SIG-M5 treated with dmso at 0.1 percent for 504 hours (cell line): ENCODE results near the gene RNMT.
"Not testable (repeated sequence)": the region's sequence is repeated elsewhere in the genome, so short reads cannot be mapped to it uniquely, and the experiment has no call there.

Source experiments
- DNase-seq: peaks from one replicate; lab custom pipeline; 2025; ENCODE audit not compliant: unreplicated experiment; lab: John Stamatoyannopoulos, UW

RNMT gene

DNA sequence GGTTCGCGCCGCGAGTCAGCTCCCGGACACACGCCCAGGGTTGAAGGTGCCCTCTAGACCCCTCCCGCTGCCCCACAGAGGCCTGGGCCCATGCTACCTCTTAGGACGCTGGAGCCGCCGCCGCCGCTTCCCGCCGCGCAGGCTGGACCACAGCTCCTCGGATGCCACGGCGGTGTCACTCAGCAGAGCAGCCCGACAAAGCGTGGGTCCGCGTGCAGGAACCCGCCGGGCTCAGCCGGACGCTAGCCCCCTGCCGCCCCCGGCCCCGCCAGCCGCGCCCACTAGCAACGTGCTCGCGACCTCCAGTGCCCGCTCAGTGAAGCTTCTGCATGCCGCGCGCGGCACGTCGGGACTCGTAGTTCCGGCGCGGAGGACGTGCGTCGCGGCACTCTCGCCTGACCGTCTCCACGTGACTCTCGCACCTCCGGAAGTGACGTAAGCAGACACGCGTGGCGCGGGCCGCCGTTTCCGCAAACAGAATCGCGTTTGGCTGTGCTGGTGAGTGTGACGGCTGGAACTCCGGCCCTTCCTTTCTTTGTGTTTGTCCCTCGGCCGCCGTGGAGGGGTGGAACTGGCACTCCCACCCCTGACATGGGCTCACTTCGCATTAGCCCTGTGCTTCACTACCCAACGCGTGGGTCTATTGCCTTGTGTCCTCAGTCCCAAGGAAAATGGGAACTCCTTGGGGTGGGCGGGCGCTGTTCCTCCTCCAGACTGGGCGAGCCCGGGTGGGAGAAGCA, at the start of gene RNMT, which contains the start of gene FAM210A:
TSS of gene RNMT (plus strand) at position 442 of the 740 bp plus-strand sequence. CDS start 4,845 bp downstream, outside the sequence.
TSS of gene FAM210A (minus strand) at position 327 of the 740 bp plus-strand sequence. CDS start 44,481 bp downstream, outside the sequence.
- DNase-seq, result peak; percentile 95

- DNase-seq, result not testable (repeated sequence)
Observed at GRCh38 chr18:13677350-13677749, 49.1 kb upstream of the RNMT start.

DNA sequence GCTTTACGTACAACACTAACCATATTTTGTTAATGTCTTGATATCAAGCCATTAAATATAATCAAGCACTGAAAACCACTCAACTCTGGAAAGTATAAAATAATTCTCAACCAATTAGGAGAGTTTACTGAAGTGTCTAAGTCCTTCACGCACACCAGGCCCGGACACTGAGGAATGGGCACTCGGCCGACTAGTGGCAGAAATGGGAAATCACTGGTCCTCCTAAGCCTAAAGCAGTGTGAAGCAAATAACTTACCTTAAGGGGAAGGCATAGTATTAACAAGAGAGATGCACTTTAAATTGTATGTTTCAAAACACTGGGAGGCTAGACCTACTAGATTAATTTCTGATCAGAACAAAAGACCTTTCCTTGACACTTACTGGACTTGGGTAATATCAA, 45.9 kb upstream of the RNMT start:
- DNase-seq, result peak; percentile 5

GRCh38 chr18:13681701-13682100, 44.8 kb upstream of the RNMT start:
- DNase-seq, result no peak

GRCh38 chr18:13684546-13684945, 41.9 kb upstream of the RNMT start:
- no peak for DNase-seq

DNA sequence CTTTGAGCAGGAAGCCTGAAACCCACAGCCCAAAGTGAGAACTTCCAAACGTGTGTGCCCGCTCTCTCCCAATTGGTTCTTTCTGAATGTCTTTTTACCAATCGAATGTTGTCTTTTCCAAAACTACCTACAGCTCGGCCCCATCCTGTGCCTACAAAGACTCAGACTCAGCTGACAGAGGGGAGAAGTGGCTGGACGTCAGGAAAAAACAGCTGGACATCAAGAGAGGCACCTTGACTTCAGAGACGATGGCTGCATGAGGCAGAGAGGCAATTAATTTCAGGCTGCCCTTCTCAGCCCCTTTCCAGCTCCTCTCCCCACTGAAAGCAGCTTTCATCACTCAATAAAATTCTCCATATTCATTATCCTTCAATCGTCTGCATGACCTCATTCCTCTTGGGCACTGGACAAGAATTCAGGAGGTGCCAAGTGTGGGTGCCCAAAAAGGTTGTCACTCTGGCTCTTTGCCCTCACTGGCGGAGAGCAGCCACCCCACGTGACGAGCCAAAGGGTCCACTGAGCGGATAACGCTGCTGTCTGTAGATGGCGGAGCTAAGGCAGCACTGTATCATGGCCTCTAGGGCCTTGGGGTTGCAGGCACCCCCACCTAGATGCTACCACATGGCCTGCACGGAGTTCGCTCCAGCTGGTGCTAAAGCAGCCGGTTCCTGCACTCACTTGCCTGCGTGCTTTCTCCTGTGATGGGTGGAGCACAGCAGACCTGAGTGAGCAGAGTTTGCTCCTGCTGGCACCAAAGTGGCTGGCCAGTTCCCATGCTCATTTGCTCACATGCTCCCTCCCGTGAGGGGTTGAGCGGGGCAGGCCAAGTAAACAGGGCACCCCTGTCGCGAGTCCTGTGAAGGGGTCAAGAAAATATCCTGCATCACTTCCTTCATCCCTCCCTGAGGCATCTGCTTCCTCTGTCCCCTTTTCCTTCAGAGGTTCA, 38.0 kb upstream of the RNMT start:
- DNase-seq, result no peak

DNA sequence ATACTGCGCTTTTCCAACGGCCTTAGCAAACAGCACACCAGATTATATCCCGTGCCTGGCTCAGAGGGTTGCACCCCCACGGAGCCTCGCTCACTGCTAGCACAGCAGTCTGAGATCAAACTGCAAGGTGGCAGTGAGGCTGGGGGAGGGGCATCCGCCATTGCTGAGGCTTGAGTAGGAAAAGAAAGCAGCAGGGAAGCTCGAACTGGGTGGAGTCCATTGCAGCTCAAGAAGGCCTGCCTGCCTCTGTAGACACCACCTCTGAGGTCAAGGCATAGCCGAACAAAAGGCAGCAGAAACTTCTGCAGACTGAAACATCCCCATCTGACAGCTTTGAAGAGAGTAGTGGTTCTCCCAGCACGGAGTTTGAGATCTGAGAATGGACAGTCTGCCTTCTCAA, 36.4 kb upstream of the RNMT start:
- not testable (repeated sequence) for DNase-seq

DNA sequence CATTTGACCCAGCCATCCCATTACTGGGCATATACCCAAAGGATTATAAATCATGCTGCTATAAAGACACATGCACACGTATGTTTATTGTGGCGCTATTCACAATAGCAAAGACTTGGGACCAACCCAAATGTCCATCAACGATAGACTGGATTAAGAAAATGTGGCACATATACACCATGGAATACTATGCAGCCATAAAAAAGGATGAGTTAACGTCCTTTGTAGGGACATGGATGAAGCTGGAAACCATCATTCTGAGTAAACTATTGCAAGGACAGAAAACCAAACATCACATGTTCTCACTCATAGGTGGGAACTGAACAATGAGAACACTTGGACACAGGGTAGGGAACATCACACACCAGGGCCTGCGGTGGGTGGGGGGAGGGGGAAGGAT, 31.1 kb upstream of the RNMT start:
- DNase-seq, result not testable (repeated sequence)

DNA sequence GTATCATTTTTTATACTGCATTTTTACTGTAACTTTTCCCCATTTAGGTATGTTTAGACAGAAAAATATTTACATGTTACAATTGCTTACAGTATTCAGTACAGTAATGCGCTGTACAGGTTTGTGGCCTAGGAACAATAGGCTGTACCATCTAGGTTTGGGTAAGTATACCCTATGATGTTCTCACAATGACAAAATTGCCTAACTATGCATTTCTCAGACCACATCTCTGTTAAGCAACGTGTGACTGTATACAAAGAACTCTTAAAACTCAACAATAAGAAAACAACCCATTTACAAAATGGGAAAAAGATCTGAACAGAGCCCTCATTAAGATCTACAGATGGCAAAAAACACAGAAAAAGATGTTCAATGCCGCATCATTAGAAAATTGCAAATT, 29.5 kb upstream of the RNMT start:
- no peak for DNase-seq

- DNase-seq, result no peak
Observed at GRCh38 chr18:13700153-13700552, 26.3 kb upstream of the RNMT start.

DNA sequence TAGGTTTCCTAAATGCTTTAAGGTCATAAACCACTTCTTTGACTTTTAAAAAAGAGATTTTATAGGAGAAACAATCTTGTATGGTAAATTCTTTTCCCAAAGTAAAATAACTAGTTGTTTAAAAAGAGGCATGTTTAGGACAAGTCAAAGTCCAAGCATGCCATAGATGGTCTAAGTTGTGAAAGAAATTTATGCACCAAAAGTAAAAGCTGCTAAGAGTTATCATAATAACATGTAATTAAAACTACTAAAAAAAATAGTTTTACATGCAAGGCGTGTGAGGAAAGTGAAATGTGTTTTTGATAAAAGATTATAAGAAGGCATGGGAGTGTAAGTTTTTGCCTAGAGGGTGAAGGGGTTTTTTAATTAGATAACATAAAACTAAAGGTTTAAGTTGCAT, 22.6 kb upstream of the RNMT start:
- no peak for DNase-seq

- DNase-seq, result peak; percentile 1
Observed at GRCh38 chr18:13710414-13710831, 16.1 kb upstream of the RNMT start.

GRCh38 chr18:13712400-13713131, 13.9 kb upstream of the RNMT start:
- no peak for DNase-seq

- no peak for DNase-seq
Observed at GRCh38 chr18:13713455-13714055, 12.9 kb upstream of the RNMT start.

DNA sequence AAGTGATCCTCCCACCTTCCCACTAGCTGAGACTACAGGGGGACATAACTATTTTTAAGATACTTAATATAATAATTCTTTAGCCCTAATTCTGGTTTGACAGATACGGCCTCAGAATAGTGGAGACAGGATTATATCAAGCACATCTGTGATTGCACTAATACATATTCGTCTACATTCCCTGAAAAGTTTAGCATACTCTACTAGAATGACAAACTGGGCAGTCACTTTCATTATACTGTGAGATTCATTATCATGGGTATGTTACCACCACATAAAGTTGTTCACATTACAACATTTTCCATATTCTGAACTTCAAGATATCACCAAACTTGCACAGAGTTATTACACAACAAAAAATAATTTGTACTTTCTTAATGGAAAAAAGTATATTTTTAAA, 11.1 kb upstream of the RNMT start:
- DNase-seq, result no peak

- no peak for DNase-seq
Observed at GRCh38 chr18:13716916-13717315, 9.6 kb upstream of the RNMT start.

DNA sequence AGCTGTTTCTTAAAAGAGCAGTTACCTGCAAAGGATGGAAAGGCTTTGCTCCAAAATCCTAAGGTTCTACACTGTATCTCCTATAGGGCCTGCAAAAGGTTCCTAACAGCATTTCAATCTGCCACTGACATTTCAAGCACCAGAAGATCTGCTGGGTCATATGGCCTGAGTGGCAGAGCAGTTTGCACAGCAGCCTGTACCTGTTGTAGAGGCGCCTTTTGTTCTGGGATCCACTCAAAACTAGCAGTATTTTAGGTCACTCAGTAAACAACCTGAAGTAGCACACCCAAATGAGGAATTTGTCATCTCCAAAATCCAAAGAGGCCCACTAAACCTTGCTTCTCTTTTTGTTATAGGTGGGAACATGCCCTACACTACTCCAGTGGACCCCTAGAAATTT, 6.3 kb upstream of the RNMT start:
- no peak for DNase-seq

DNA sequence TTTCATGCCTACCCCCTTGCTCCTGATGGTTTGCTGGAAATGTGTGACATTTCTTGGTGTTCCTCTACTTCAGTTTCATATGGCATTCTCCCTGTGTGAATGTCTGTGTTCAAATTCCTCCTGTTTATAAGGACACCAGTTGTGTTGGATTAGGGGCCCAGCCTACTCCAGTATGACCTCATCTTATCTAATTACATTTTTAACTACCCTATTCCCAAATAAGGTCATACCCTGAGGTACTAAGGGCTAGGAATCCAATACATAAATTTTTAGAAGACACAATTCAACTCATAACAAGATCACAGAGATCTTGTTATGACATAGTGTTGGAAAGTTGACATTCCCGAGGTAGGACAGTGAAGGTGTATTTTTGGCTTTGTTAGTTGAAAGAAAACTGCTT, 5.6 kb upstream of the RNMT start:
- DNase-seq, result no peak

DNA sequence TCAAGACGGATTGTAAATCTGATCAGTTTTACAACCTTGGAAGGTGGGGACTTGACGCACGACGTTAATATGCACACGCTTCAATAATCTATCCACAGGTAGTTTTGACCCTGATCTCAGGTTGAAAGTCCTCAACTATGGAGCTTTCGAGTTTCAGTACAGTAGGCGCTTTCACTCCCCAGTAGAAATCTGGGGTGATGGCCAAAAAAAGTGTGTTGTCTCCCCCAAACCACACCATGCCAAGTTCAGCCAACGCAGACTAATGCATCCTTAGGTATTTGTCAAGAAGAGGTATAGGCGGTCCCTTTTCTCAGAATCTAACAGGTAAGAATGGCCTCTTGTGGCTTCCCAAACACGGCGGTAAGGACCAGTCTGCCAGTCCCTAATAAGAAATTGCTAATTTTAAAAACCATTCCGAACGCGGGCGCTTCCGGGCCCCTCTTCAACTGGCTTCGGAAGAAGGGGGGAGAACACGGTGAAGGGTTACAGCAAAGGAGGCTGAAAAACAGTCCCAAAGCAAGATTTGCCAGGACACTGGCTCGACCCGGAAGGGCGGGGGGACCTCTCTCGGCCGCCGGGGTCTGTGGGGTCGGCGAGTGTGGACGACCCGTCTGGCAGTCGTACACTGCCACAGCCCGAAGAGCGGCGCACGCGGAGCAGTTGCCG, 774 bp upstream of the RNMT start:
- DNase-seq, result peak; percentile 21

- peak; percentile 46 for DNase-seq
Observed at GRCh38 chr18:13726972-13727331, 479 bp downstream of the RNMT start.
